ENCODE data around the gene KIAA1328. TPM values are rescaled to one million over a fixed set of nuclear protein-coding genes. Genes with fewer than 3 reads are reported as not detected.

The KIAA1328 gene
- total and polyA plus RNA-seq, 8 donors, result 2.1 to 5.2 (median 3.6) TPM

DNA sequence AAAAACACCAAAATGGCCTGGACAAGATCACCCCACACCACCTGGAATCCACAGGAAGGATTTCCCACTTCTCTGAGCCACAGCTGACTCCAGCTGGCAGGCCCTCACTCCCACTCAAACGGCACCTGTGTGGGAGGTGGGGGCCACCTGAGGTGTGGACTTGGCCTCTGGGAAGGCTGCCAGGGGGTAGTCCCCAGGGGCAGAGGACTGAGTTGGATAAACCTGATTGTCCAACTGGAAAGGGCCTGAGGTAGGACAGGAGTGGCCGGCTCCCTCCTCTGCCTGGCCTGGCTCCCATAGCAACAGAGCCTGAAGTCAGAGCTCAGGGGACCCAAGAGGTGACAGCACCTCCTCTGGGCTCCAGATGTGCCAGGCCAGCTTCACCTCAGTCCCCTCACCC is 436.5 kb downstream of the KIAA1328 start:
- Histone ChIP-seq H3K4me3 (no peak overlapping the region), H3K4me1 (no peaks in the 10 kb centered on the region), H3K36me3 (no peaks in the 10 kb centered on the region), H3K27ac (no peak overlapping the region), H3K9me3 (no peaks in the 10 kb centered on the region), H3K27me3 (no peaks in the 10 kb centered on the region)
- TF ChIP-seq, protein P1, sequence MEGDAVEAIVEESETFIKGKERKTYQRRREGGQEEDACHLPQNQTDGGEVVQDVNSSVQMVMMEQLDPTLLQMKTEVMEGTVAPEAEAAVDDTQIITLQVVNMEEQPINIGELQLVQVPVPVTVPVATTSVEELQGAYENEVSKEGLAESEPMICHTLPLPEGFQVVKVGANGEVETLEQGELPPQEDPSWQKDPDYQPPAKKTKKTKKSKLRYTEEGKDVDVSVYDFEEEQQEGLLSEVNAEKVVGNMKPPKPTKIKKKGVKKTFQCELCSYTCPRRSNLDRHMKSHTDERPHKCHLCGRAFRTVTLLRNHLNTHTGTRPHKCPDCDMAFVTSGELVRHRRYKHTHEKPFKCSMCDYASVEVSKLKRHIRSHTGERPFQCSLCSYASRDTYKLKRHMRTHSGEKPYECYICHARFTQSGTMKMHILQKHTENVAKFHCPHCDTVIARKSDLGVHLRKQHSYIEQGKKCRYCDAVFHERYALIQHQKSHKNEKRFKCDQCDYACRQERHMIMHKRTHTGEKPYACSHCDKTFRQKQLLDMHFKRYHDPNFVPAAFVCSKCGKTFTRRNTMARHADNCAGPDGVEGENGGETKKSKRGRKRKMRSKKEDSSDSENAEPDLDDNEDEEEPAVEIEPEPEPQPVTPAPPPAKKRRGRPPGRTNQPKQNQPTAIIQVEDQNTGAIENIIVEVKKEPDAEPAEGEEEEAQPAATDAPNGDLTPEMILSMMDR (IDR thresholded peaks at IDR 0.05), result no peak
- intact Hi-C loops (cut with DNase I), result no loop called here
- DNase-seq (peak in 1 of 6 donors; percentile 55), ATAC-seq (peak in 1 of 4 donors; percentile 21), FAIRE-seq (no peak)
- 40 to 44% methylated on average over 2 of the region's 2 CpGs for WGBS, 2 donors

- Histone ChIP-seq H3K4me1 (no peaks in the 10 kb centered on the region), H3K27me3 (no peaks in the 10 kb centered on the region), H3K9me3 (no peaks in the 10 kb centered on the region), H3K4me3 (no peak overlapping the region), H3K27ac (no peak overlapping the region), H3K36me3 (no peaks in the 10 kb centered on the region)
- peak in 1 of 6 donors; percentile 74 for DNase-seq
- peak in 1 of 4 donors; percentile 20 for ATAC-seq
- WGBS, 2 donors, result 34% methylated on average over 13 of the region's 13 CpGs
- intact Hi-C loops (cut with DNase I), result no loop called here
- FAIRE-seq, result no peak
- TF ChIP-seq, protein P1 (IDR thresholded peaks at IDR 0.05), result no peak
These were observed 437.4 kb downstream of the KIAA1328 start for GRCh38 chr18:37266290-37266689.

- no peaks in the 10 kb centered on the region for H3K4me1 ChIP-seq
- TF ChIP-seq, protein P1 (IDR thresholded peaks at IDR 0.05), result no peak
- intact Hi-C loops (cut with DNase I), result loop anchor here in 1 of 3 donors (10.0 kb wide), 1 partner anchor 45 kb away; no protein-coding TSS in a partner anchor
- H3K9me3 ChIP-seq, result no peaks in the 10 kb centered on the region
- no peak overlapping the region for H3K4me3 ChIP-seq
- FAIRE-seq, result no peak
- H3K27ac ChIP-seq, result no peak overlapping the region
- peak; percentile 68 to 97 (median 83) for ATAC-seq
- H3K36me3 ChIP-seq, result no peaks in the 10 kb centered on the region
- 18 to 19% methylated on average over 8 of the region's 8 CpGs for WGBS, 2 donors
- peak in 4 of 6 donors; percentile 16 to 59 (median 45) for DNase-seq
- peaks cover 0 to 5% (median 0%) of the 10 kb centered on the region in 4 donors for H3K27me3 ChIP-seq
These were observed 441.2 kb downstream of the KIAA1328 start for GRCh38 chr18:37270038-37270665.

GRCh38 chr18:37270666-37271052 is 441.7 kb downstream of the KIAA1328 start:
- Histone ChIP-seq H3K4me3 (no peak overlapping the region), H3K27ac (no peak overlapping the region), H3K27me3 (peaks cover 0 to 5% (median 2%) of the 10 kb centered on the region in 4 donors), H3K36me3 (no peaks in the 10 kb centered on the region), H3K4me1 (no peaks in the 10 kb centered on the region), H3K9me3 (no peaks in the 10 kb centered on the region)
- intact Hi-C loops (cut with DNase I), result loop anchor here in 1 of 3 donors (10.0 kb wide), 1 partner anchor 46 kb away; no protein-coding TSS in a partner anchor
- FAIRE-seq (no peak), DNase-seq (no peak), ATAC-seq (no peak)
- TF ChIP-seq, protein P1 (IDR thresholded peaks at IDR 0.05), result no peak
- WGBS, 2 donors, result 75 to 82% methylated on average over 7 of the region's 7 CpGs

GRCh38 chr18:37272226-37272625 is 443.3 kb downstream of the KIAA1328 start:
- Histone ChIP-seq H3K4me1 (no peaks in the 10 kb centered on the region), H3K27me3 (peaks cover 0 to 8% (median 2%) of the 10 kb centered on the region in 4 donors), H3K9me3 (no peaks in the 10 kb centered on the region), H3K36me3 (no peaks in the 10 kb centered on the region), H3K4me3 (no peak overlapping the region), H3K27ac (no peak overlapping the region)
- intact Hi-C loops (cut with DNase I), result loop anchor here in 1 of 3 donors (10.0 kb wide), 1 partner anchor 47 kb away; no protein-coding TSS in a partner anchor
- TF ChIP-seq, protein P1 (IDR thresholded peaks at IDR 0.05), result no peak
- DNase-seq, result no peak
- ATAC-seq, result no peak
- no peak for FAIRE-seq
- 31 to 71% methylated on average over 2 of the region's 2 CpGs for WGBS, 2 donors
